Right ventricle myocardium inferior (tissue), 1 donor: ENCODE measurements around the gene CAMTA1. TPM values are rescaled to one million over a fixed set of nuclear protein-coding genes. Genes with fewer than 3 reads are reported as not detected.
A peak's percentile ranks its signal among the peaks of the same experiment; 100 is the strongest.

ENCODE experiments used
- ATAC-seq: fragments of 200-7000 bp; cut with Tn5 transposase; one replicate; pipeline ENCODE4 v1.9.1; 2020; ENCODE audit warnings: mild to moderate bottlenecking, moderate library complexity
- DNase-seq: peaks from one replicate; pipeline ENCODE4 v3.0.0; 2021; ENCODE audit errors: missing footprints
- intact Hi-C: fragments of 100-400 bp; cut with DNase I; formaldehyde crosslinking; loops from one replicate; pipeline ENCODE4 v1.11.0; 2022
- total RNA-seq: library from RNA; stranded (reverse); fragmentation: NEBNext Ultra II Directional; extraction: Animal tissue kit (Norgen Biotek cat#: 25700); gene quantifications from one replicate; pipeline ENCODE4 v1.2.1, GENCODE V29; 2021
- donor health status: DM: no; HTN: yes; CAD: no; lungs with severe emphysema.

CAMTA1 gene
- total RNA-seq, 1 donor from 2014 or later, result 159 TPM

- intact Hi-C loops, result no loop called here
- ATAC-seq, result no peak
Measured at GRCh38 chr1:6935911-6936690, 150.8 kb downstream of the CAMTA1 start.

GRCh38 chr1:6937048-6937447 is 151.8 kb downstream of the CAMTA1 start:
- DNase-seq (no peak), ATAC-seq (no peak)
- intact Hi-C loops, result no loop called here

More at GRCh38 chr1:6935911-6936690, 150.8 kb downstream of the CAMTA1 start:
- no peak for DNase-seq

- intact Hi-C loops, result no loop called here
- DNase-seq (no peak), ATAC-seq (no peak)
Measured at GRCh38 chr1:6939363-6939762, 154.1 kb downstream of the CAMTA1 start.

DNA sequence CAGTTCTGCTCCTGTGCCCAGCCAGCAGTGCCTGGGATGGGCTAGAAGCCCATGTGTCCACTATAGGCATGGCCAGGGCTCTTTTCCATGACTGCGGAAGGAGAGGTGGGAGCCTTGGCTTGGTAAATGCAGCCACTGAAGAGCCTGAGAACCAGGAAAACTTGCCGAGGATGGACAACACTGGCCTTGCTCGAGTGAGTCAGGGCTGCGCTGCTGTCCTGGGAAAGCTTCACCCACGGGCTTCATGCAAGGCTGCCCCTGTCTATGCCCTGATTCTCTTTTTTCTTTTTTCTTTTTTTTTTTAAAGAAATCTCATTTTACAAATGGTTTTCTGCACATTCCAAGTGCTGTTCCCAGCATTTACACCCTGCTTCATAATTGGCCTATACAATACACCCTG is 156.5 kb downstream of the CAMTA1 start:
- ATAC-seq (no peak), DNase-seq (no peak)
- intact Hi-C loops, result no loop called here

GRCh38 chr1:6942990-6943389 is 157.7 kb downstream of the CAMTA1 start:
- ATAC-seq (no peak), DNase-seq (peak; percentile 37)
- intact Hi-C loops, result no loop called here

GRCh38 chr1:6944434-6944833 is 159.2 kb downstream of the CAMTA1 start:
- ATAC-seq, result no peak
- no peak for DNase-seq
- intact Hi-C loops, result no loop called here

DNA sequence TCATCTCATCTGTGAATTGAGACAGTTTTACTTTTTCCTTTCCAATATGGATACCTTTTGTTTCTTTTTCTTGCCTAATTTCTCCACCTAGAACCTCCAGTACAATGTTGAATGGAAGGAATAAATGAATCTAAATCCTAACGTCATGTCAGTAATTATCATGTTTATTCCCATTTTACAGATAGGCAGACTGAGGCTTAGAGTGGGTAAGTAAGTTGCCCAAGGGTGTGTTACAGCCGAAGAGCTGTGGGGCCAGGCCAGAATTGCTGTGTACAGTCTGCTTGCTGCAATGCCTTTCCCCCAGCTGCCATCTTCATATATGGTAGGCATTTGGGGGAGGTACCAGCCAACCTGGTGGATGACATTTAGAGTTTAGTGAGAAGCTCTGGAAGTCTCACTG is 162.7 kb downstream of the CAMTA1 start:
- intact Hi-C loops, result no loop called here
- ATAC-seq (no peak), DNase-seq (no peak)

DNA sequence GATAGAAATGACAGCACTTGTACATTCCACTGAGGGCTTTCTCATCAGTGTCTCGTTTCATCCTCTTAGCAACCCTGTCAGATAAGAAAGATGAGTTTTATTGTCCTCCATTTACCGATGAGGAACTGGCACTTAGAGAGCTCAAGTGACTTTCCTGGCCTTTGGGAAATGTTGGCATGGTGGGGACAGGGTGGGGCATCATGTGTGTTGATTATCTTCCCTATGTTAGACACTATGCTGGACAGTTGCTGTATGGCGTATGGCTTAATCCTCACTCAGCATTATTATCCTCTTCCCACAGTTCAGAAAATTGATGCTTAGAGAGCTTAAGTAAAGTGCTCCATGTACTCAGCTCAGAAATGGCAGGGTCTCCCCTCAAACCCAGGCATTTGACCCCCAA is 163.2 kb downstream of the CAMTA1 start:
- DNase-seq (no peak), ATAC-seq (no peak)
- intact Hi-C loops, result no loop called here

DNA sequence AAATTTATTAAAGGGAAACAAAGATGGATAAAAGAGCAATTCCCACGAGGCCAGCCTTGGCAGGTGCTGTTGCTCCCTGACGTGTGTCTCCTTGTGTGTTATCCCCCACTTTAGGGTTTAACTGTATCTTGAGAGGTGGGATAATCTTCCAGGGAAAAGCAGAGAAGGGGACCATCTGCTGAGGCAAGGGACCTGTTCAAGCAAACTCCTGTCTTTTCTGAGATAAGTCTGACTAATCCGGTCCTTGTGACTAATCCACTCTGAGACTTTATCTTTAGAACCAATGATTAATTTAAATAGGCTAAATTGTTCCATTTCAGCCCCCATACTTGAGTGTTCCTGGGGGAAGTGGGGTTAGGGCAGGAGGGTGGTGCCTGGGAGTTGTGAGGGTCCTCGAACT is 163.6 kb downstream of the CAMTA1 start:
- DNase-seq (no peak), ATAC-seq (no peak)
- intact Hi-C loops, result no loop called here

GRCh38 chr1:6950001-6950765 is 164.9 kb downstream of the CAMTA1 start:
- intact Hi-C loops, result no loop called here
- DNase-seq, result no peak
- no peak for ATAC-seq

DNA sequence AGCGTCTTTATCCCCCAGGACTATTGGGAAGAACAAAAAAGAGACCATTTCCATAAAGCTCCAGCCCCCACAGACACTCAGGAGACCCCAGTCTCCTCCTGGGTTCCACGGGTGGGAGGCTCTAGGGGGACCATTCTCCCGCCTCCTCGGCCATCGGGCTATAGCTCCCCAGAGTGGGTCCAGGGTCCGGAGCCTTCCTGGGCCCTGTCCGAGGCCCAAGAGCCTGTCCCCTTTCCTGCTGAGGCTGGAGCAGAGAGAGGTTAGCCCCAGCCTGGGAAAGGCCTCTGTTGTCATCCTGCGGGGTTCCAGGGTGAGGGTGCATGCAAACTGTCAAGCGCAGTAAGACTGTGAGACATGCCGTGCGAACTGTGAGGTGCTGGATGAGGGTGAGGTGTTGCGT is 166.3 kb downstream of the CAMTA1 start:
- peak; percentile 60 for DNase-seq
- intact Hi-C loops, result no loop called here
- no peak for ATAC-seq

DNA sequence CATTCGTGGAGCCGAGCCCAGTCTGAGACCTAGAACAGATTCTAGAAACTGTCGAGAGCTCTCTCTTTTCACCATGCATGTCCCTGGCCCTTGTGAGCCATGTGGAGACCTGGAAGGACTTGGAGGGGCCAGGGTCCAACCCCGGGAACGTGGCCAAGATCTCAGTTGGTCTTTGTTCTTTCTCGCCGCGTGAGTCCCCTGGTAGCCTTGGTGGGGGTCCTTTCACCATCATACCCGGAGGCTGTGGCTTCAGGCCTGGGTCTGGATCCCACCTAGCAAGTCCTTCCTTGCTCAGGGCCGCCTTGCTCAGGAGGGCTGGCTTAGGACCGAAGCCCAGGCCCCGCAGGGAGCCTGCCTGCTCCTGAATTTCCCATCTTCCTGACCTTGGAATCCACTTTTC is 168.0 kb downstream of the CAMTA1 start:
- no peak for DNase-seq
- intact Hi-C loops, result no loop called here

GRCh38 chr1:6953907-6954364 is 168.7 kb downstream of the CAMTA1 start:
- DNase-seq (no peak), ATAC-seq (no peak)
- intact Hi-C loops, result no loop called here

More for the DNA sequence above, 168.0 kb downstream of the CAMTA1 start:
- ATAC-seq, result no peak

DNA sequence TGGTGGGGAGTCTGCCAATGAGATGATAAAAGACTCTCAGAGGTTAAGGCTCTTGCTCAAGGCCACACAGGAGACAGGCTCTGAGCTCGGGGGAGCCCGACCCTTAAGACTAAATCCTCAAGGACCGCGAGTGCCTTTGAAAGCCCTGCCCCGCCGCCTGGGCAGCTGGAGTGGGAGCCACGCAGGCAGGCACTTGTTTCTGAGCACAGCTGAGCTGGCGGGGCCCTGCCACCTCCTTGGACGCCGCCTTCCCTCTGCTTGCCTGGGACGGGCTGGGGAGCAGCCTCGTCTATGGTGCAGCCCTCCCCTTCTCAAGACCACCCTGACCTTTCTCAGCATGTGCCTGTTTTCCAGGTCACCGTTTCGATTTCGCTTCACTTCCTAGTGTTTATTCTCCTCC is 169.3 kb downstream of the CAMTA1 start:
- ATAC-seq (no peak), DNase-seq (no peak)
- intact Hi-C loops, result no loop called here

DNA sequence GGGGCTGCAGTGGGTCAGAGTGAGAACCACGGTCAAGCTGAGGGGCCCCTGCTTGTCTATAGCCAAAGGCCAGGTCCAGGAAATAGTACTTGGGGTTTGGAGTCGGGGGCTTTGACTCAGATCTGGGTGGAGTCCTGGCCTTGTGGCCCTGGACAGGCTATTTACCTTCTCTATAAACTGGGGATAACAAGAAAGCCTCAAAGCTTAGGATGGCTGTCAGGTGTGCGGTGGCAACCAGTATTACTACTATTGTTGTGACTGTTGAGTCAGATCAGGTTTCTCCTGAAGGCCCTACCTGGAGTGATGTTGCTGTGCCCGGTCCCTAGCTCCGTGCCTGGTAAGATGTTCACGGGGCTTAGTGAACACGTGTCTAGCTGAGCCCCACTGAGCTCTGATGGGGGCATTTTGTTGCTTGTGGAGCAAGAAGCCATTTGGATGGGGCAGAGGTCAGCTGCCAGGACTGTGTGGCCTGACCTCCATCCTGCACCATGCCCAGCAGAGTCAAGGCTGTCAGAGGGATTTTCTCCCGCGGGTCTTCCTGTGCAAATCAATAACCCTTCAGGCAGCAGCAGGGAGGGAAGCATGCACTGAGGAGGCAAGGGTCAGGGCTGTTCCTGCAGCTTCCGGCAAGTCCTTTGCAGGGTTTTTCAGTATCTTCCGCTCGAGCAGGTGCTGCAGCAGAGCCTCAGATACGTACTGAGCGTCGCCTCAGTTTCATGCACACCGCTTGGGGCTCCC is 170.3 kb downstream of the CAMTA1 start:
- intact Hi-C loops, result no loop called here
- no peak for ATAC-seq

GRCh38 chr1:6956488-6957159 is 171.4 kb downstream of the CAMTA1 start:
- intact Hi-C loops, result no loop called here
- no peak for ATAC-seq
- DNase-seq, result no peak

More for the DNA sequence above, 170.3 kb downstream of the CAMTA1 start:
- no peak for DNase-seq

DNA sequence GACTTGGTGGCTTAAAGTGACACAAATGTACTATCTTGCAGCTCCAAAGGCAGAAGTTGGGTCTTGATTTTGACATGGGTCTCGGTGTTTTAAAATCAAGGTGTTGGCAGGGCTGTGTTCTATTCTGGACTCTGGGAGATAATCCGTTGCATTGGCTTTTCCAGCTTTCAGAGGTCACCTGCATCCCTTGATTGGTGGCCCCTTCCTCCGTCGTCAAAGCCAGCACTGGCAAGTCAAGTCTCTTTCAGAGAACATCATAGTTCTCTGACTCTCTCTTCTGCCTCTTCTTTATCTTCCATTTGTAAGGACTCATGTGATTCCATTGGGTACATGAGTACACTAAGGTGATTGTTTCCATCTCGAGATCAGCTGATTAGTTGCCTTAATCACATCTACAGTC is 172.1 kb downstream of the CAMTA1 start:
- ATAC-seq (no peak), DNase-seq (no peak)
- intact Hi-C loops, result no loop called here

GRCh38 chr1:6958407-6959030 is 173.3 kb downstream of the CAMTA1 start:
- ATAC-seq (no peak), DNase-seq (no peak)
- intact Hi-C loops, result no loop called here

GRCh38 chr1:6959491-6959890 is 174.2 kb downstream of the CAMTA1 start:
- DNase-seq (no peak), ATAC-seq (no peak)
- intact Hi-C loops, result no loop called here
